Fibroblast of skin of right biceps (primary cell): ENCODE measurements around the gene DUS1L.

Experiments
- DNase-seq: peaks from one replicate; pipeline ENCODE4 v3.0.0-alpha.2; 2013

The DUS1L gene

DNA sequence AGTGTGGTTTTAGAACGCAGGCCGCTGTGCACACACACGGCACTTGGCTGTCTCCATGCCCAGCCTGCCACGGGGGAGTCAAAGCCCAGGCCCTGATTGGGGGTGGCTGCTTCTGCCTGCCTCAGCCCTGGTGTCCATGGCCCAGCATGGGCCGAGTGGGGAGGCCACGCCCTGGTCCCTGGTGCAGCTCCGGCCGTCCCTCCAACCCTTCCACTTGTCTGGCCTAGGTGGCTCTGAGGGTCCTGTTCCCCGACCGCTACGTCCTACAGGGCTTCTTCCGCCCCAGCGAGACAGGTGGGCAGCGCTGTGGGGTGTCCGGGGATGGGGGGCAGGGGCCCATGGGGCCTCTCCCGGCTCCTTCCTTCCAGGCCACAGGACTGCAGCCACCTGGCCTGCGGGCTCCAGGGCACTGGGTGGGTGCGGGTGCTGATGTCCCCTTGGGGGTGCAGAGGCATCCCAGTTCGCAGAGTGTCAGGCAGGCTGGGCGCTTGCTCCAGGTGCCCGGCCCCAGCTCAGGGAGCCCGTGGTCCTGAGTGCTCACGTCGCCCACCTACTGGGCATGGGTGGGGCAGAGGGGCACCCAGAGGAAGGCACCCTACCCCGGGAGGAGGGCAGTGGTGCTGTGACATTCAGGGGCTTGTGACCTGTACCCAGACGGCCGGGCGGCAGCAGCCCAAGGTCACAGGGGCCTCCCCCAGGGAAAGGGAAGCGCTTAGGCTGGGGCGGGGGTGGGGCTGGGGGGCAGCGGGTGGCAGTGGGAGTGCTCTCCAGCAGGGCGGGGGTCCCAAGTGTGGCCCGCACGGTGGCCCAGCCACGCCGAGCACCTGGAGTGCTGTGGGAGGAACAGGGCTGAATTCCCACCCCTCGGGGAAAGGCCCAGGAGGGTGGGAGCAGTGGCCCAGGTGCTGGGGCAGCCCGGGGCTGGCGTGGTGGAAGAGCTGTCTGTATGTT lies 54.8 kb downstream of the DUS1L start:
- no peak for DNase-seq

DNA sequence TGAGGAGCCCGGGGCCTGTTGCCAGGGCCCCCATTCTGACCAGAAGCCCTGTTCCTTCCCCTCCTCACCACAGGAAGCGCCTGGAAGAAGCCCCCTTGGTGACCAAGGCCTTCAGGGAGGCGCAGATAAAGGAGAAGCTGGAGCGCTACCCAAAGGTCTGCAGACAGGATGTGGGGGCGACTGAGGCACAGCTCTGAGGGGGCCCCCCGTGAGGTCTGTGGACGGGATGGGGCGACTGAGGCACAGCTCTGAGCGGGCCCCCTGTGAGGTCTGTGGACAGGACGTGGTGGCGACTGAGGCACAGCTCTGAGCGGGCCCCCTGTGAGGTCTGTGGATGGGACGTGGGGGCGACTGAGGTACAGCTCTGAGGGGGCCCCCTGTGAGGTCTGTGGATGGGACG lies 56.2 kb downstream of the DUS1L start:
- no peak for DNase-seq

DNA sequence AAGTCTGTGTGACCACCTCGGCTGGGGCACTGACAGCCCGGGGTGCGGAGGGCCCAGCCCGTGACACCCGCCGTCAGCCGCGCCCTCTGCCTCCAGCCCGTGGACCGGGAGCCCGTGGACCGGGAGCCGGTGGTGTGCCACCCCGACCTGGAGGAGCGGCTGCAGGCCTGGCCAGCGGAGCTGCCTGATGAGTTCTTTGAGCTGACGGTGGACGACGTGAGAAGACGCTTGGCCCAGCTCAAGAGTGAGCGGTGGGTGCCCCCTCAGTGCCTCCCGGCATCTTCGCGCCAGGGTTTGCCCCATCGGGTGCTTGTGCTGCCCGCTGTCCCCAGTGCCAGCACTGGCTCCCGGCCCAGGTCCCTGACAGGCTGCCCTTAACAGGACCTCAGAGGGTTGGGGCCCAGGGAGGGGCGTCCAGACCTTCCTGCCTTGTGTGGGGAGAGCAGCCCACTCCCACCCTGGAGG lies 56.6 kb downstream of the DUS1L start:
- DNase-seq: no peak

DNA sequence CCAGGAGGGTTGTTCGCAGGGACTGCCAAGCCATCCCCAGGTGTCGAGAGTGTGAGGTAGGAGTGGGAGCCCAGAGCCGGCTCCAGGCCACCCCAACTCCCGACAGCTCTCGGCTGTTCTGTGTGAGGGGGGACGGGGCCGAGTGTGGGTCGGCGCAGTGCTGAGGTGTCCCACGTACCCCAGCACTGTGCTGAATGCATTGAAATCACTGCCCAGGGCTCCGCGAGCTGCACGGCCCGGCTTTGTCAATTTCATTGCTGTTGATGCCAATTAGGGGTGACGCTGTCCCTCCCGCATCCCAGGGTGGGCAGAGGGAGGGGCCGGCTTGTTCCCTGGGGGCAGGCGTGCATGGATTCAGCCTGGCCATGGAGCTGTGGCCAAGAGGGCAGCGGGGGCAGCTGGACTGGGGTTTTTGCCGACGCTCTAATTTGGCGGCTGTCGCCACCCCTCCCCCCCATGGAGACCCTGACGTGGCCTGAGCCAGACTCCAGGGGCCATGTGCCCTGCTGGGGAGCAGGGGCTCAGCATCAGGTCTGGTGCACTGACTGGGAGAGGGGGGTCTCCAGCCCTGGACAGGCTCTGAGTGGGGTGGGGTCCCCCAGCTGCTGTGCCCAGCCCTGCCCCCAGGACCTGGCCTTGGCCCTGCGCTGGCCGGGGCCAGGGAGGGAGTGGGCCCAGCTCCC lies 57.2 kb downstream of the DUS1L start:
- no peak for DNase-seq
